22Rv1 (cell line): ENCODE measurements around the gene CCS.

ENCODE experiments used
- H3K27ac ChIP-seq: fragments of 450-650 bp; 2 replicates; pipeline ENCODE4 v1.5.1; 2017
- ZFX ChIP-seq: fragments of 450-650 bp; IDR thresholded peaks from 2 replicates; pipeline ENCODE4 v1.6.1; 2017; ENCODE audit warnings: antibody characterized with exemption, borderline replicate concordance
- TF ChIP-seq, protein P1 (sequence below): fragments of 450-650 bp; IDR thresholded peaks from 2 replicates; pipeline ENCODE4 v1.5.1; 2017; ENCODE audit warnings: mild to moderate bottlenecking

CCS gene

GRCh38 chr11:66636411-66636810 is 43.4 kb downstream of the CCS start:
- TF ChIP-seq ZFX = no peak
- H3K27ac ChIP-seq = peak overlapping the region; percentile 86

DNA sequence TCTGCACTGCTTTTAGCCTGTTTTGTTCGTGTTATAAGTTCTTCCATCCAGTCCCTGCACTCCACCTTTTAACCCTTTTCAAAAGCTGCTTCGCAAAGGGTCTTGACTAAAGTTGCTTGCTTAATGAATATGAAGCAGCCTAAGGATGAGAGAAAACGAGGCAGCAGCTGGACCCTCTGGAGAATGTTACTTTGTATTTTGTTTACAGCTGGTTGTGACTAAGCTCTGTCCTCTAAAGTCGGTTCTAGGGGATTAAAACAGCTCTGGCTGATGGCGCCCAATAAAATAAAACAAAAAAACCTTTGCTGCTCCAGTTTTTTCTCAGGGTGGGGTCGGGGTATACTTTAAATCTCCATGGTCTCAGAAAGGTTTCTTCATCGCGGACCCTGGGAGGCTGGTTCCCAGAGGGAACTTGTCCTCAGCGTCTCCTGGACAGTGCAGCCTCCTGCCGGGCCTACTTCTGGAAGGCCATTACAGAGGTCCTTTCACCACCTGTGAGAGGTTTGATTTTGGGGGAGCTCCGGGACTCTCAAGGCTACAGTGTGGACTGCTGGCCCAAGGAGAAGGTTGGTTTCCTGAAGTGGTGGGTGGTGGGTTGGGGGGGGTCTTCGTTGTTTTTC is 44.7 kb downstream of the CCS start:
- TF ChIP-seq, protein P1, sequence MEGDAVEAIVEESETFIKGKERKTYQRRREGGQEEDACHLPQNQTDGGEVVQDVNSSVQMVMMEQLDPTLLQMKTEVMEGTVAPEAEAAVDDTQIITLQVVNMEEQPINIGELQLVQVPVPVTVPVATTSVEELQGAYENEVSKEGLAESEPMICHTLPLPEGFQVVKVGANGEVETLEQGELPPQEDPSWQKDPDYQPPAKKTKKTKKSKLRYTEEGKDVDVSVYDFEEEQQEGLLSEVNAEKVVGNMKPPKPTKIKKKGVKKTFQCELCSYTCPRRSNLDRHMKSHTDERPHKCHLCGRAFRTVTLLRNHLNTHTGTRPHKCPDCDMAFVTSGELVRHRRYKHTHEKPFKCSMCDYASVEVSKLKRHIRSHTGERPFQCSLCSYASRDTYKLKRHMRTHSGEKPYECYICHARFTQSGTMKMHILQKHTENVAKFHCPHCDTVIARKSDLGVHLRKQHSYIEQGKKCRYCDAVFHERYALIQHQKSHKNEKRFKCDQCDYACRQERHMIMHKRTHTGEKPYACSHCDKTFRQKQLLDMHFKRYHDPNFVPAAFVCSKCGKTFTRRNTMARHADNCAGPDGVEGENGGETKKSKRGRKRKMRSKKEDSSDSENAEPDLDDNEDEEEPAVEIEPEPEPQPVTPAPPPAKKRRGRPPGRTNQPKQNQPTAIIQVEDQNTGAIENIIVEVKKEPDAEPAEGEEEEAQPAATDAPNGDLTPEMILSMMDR = no peak
- no peak for TF ChIP-seq ZFX
- peak overlapping the region; percentile 86 for H3K27ac ChIP-seq

DNA sequence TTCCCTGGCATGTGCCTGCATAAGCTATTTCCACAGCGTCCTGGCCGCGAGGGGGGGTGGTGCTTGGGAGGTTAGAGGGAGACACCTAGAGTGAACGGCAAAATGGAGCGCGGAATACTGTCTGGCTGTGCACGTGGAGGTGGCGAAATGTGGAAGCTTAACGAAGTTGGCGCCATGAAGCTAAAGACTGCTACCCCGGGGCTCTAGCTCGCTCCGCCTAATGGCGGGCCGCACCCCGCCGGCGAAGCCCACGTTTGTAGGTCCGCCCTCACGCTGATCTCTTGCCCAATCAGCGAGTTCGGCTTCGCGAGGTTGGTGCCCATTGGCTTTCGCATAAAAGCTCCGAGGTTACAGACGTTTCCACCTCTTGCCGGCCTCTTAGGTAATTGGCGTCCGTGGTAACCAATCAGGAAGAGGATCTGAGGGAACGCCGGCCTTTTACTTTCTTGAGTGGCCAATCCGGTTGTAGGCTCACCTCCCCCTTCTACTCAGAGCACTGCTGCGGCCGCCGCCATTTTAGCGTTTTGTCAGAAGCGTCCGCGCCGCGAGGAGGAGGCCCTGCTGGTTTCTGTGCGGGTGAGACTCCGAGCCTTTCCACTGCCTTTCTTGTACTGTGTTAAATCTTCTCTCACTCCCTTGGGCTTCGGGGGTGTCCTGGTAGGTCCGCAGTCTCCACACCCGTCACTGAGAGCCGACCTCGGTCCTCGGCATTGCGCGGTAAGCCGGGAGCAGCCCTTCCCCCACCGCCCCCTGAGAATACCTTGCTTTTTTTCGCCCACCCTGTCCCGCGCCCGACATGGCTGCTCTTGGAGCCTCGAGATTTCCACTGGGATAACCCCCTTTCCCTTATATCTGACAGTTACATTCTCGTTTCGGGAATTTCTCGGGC is 45.4 kb downstream of the CCS start, which contains the start of gene RBM4:
TSS of gene RBM4 (plus strand) at position 527 of the 889 bp plus-strand sequence. CDS start 1,009 bp downstream, outside the sequence.
- peak within 1 kb of the TSS; percentile 86 for H3K27ac ChIP-seq

DNA sequence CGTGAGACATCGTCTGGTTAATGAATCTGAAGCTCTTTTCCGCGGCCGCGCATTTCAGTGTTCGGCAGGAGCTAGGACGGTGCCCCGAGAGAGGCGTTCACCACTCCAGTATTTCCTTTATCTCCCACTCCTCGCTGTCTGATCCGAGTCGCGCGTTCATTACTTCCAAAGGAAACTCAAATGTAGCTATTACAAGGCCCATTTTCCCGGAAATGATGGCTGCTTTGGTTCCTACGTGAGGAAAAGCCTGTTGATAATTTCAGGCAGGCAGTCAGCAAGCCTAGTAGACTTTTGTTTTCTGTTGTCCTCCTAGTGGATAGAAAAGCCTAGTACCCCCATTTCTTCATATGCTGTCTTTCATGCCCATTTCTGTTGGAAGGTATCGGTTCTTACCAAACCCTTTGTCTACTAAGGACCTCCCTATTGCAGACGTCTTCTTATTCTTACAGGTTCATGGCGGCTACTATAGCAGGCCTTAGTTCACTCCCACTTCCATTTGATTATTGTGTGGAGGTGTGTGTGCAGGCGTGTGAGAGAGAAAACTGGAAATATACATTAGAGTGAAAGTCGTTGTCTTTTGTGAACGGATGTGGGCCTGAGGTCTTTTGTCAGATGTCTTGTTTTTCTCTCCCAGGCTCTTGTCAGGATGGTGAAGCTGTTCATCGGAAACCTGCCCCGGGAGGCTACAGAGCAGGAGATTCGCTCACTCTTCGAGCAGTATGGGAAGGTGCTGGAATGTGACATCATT is 46.3 kb downstream of the CCS start:
- no peak for TF ChIP-seq ZFX
- TF ChIP-seq, protein P1 = no peak
- H3K27ac ChIP-seq = peak overlapping the region; percentile 86

More for the DNA sequence above, 45.4 kb downstream of the CCS start, which contains the start of gene RBM4:
- TF ChIP-seq ZFX = no peak
- TF ChIP-seq, protein P1 = peak; percentile 29; the same call in 1 of the 2 replicates

DNA sequence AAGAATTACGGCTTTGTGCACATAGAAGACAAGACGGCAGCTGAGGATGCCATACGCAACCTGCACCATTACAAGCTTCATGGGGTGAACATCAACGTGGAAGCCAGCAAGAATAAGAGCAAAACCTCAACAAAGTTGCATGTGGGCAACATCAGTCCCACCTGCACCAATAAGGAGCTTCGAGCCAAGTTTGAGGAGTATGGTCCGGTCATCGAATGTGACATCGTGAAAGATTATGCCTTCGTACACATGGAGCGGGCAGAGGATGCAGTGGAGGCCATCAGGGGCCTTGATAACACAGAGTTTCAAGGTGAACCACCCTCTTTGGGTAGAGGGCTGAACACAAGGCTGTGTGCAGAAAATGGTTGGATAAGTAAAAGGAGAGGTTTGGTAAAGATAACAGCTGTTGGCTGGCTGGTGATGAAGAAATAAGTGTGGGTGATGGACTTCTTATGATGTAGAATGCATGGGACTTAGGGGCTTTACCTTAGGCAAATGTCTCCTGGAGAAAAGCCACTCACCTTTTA is 46.9 kb downstream of the CCS start:
- peak overlapping the region; percentile 86 for H3K27ac ChIP-seq

DNA sequence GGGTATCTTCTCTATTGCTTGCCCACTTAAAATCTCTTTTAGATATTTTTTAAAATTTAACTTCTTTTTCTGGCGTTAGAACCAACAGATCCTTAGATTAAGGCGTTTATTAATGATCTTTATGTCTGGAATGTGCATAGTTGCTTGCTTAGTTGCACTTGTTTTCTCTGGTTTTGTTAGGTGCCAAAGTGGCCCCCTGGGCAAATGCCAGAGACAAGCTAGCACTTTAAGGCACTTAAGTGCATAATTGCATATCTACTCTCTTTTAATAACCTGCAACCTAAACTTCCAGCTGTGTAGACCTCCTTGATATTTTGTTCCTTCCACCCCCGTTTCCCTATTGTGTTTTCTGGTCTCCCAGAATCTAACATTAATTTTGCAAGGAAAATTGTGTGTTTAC is 48.8 kb downstream of the CCS start:
- TF ChIP-seq, protein P1 = no peak
- peak overlapping the region; percentile 34; the same call in 1 of the 2 replicates for H3K27ac ChIP-seq

DNA sequence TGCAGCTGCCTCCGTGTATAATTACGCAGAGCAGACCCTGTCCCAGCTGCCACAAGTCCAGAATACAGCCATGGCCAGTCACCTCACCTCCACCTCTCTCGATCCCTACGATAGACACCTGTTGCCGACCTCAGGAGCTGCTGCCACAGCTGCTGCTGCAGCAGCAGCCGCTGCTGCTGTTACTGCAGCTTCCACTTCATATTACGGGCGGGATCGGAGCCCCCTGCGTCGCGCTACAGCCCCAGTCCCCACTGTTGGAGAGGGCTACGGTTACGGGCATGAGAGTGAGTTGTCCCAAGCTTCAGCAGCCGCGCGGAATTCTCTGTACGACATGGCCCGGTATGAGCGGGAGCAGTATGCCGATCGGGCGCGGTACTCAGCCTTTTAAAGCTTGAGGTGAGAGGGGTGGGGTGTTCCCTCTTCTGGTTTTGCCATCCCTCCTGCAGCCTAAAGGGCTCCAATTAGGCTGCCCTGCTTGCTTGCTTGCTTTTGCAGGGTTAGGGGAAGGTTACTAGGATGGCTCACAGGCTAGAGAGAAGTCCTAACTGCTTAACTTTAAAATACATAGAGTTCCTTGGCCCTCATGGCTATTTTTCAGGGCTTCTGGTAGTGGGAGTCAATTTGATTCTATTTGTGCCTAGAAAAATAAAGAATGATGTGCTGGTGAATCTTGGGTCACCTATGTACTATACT is 50.9 kb downstream of the CCS start:
- TF ChIP-seq ZFX = no peak
- TF ChIP-seq, protein P1 = no peak
- H3K27ac ChIP-seq = no peak overlapping the region
